NCI-H345 (cell line): Measurements from ENCODE around the gene PLCG2.

ENCODE experiments used
- DNase-seq: peaks from one replicate; lab custom pipeline; 2025; lab: John Stamatoyannopoulos, UW

PLCG2 gene

DNA sequence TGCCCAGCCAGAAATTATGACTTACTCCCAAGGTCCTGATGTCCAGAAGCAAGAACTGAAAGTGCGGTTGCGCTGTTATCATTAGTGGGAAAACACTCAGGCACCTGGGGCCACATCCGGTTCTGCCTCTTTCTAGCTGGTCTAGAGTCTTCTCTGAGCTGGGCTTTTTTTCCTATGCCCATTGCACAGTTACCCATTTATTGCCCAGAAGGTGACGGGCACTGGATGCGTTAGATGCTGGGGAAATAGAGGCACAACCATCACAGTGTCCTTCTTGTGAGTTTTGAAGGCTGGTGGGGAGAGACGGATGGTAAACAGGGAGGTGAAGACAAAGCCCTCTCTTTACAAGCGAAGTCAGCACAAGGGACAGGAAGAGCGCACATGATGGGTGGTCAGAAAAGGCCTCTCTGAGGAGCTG, 37.7 kb downstream of the PLCG2 start:
- no peak for DNase-seq

DNA sequence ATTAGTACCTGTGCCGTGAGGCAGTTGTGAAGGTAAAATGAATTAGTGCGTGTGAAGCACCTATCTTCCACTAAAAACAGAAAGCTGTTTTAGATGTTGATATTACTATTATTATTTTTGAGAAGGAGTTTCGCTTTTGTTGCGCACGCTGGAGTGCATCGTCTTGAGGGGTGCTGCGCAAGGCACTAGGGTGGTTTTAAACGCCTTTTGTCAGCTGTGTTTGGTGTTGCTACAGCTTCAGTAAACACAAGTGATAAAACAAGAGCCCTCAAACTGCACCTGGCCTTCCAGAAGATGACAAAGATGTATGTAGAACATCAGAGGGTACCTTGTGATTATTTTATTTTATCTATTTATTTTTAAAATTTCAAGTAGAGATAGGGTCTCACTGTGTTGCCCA, 38.2 kb downstream of the PLCG2 start:
- DNase-seq, result no peak

GRCh38 chr16:81817789-81818567, 38.9 kb downstream of the PLCG2 start:
- DNase-seq, result no peak

DNA sequence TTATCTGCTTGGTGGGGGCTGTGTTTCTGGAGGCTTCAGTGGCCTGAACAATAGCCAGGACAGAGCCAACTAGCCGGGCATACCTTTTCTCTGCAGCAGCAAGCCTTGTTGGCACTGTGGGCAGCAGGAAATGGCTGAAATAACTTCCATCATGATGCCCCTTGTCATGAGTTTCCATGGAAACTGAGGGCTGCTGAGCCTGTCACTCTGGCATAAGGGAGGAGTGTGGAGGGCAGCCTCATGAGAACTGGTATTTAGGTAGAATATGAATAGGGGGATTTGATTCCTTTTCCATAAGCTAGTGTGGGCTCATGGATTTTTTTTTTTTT, 39.4 kb downstream of the PLCG2 start:
- no peak for DNase-seq

GRCh38 chr16:81818905-81819304, 39.8 kb downstream of the PLCG2 start:
- DNase-seq, result no peak

DNA sequence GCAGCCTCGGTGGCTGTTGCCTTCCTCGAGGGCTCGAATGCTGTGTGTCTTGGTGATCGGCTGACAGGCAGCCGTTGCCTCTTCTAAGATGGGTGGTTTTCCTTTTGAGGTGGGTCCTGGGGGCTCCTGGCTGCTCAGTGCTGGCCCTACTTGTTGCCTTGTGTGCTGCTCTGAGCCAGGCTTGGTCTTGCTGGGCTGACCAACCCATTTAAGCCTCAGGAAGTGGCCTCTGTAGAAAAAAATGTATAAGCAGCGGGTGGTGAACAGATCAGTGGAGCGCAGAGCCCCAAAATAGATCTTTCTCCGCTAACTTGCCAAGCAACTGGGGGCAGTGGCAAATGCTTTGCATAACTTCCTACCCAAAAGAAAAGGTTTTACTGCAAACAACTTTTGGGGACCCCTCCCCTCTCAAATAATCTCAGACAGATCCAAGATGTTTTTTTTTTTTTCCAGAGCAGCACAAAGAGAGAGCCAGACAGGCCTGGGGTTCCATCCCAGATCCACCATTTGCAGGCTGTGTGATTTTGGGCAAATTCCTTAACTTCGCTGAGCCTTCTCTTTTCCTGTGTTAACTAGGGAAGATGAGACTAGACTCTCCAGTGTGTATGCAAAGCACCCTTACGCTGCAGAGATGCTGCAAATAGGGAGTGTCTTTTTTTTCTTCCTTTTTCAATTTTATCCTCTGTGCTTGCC, 42.5 kb downstream of the PLCG2 start:
- no peak for DNase-seq

DNA sequence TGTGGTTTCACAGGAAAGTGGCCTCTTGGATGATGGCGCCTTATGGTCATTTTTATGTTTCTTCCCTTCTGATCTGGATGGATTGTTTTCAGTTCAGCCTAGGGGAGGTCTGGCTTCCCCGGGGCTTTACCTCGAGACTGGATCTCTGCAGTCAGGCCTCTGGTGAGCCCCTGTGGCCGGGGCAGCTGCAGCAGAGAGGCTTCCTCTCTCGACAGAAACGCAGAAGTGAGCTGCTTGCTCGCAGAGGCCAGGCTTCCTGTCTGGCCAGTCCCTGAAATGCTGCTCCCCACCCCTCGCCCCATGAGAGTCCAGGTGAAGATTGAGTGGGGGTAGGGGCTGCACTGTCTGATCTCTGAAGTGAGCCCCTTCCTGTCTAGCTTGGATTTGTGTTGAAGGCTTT, 44.0 kb downstream of the PLCG2 start:
- DNase-seq, result no peak

DNA sequence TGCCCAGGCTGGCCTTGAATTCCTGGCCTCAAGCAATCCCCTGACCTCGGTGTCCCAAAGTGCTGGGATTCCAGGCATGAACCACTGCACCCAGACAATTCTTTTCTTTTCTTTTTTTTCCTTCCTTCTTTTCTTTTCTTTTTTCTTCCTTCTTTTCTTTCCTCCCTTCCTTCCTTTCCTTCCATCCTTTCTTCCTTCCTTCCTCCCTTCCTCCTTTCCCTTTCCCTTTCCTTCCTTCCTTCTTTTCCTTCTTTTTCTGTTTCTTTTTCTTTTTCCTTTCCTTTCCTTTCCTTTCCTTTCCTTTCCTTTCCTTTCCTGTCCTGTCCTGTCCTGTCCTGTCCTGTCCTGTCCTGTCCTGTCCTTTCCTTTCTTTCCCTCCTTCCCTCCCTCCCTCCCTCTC, 44.6 kb downstream of the PLCG2 start:
- DNase-seq, result no peak

DNA sequence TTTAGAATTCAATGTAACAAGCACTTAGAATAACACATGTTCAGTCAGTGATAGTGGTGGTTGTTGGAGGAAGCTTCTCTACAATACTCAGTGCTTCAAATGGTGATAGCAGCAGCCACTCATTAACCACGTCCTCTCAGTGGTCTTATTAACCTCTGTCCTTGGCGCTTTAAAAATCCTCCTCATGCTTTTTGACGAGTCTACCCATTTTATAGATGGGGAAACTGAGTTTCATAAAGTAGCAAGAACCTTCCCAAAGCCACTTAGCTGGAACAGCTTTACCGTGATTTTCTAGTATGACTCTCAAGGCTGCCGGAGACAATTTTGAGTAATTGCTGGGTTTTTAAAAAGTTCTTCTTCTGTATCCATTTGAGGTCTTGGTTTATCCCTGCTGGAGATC, 47.4 kb downstream of the PLCG2 start:
- DNase-seq, result no peak

DNA sequence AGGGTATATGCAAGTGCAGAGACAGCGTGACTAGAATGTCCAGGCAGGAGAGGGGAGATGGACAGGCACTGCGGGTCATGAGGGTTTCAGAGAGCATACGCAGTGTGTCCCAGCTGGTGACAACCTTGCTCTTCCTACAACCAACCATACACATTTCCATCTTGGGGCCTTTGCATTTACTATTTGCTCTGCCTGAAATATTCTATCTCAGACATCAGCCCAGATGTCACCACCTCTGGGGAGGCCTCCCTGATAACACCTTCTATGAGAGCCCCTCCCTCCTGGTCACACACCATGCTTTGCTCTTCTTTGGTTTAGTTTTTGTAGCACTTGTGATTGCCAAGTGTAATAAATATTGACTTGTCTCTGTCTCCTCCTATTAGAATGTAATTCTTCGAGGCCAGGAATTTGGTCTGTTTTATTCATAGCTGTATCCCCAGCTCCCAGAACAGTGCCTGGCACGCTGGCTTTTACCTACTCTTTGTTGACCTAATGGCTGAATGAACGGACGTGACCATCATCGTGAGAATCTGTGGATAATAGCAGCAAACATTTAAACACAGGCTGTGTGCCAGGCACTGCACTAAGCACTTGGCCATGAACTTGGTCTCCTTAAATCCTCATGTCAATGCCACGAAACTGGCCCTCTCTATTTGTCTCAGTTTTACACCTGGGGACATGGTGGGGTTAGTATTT, 51.9 kb downstream of the PLCG2 start:
- no peak for DNase-seq

GRCh38 chr16:81831722-81832126, 52.6 kb downstream of the PLCG2 start:
- no peak for DNase-seq

- no peak for DNase-seq
Observed at GRCh38 chr16:81832801-81833547, 53.9 kb downstream of the PLCG2 start.

DNA sequence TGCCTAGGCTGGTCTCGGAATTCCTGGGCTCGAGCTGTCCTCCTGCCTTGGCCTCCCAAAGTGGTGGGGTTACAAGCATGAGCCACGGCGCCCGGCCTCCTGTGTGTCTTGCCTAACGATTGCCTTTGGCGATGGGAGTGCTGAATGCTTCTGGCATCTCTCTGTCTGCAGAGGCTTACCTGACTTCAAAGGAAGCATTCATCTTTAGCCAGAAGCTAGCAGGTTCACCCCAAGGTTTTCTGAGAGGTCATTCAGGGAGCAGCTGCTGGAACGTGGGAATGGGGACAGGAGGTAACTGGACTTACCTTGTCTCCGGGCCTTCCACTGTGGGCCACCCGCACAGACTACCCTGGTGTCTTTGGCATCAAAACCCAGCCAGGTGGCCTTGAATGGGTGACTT, 54.7 kb downstream of the PLCG2 start:
- no peak for DNase-seq

GRCh38 chr16:81834868-81835267, 55.8 kb downstream of the PLCG2 start:
- DNase-seq, result no peak

- no peak for DNase-seq
Observed at GRCh38 chr16:81836279-81837054, 57.4 kb downstream of the PLCG2 start.

DNA sequence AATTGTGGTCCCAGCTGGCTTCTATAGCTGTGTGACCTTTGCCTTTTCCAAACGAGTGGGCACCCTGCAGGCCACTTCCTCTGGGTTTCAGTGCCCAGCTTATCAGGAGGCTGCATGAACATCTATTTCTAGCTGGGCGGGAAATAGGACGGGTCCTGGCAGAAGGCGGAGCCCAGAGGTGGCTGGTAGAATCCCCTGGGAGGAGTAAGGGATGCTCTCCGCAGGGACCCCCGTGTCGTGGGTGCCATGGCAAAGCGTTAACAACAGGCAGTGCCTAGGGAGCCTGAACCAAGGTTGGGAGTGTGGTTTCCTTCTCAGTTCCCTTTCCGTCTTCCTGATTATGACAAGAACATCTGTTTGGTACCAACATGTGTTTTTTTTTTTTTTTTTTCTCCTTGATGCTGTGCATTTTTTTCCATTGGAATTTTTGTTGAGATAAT, 58.2 kb downstream of the PLCG2 start:
- no peak for DNase-seq

DNA sequence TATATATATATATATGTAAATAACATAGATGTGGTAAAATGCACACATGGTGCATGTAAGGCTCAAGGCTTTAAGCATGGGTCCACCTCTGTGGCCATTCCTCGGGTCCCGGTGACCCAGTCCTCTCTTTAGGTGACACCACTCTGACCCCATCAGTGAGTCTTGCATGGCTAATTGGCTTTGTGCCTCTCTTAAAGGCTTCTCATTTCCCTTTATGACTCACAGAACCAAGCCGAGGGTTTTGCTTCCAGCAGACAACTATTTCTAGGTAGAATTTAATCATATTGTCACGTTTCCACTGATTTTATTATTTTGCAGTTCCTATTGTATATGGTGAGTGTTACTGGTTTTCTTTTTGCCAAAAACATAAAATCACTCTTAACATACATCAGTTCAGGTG, 59.7 kb downstream of the PLCG2 start:
- no peak for DNase-seq

DNA sequence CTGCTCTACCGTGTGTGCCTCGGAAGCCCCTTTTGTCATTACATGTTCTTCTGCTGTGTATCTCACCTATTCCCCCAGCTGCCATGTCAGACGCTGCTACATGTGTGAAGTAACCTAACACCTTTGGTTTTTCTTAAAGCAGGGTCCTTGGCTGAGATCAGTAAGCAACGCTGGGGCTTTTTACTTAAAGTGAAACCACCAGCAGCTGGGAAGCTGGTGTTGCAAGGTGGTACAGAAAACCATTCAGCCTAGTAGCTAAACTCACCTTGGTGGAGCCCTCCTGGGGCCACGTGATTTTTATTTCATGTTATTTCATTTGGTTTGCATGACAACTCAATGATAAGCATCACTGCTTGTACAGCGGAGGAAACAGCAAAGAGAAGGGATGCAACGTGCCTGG, 62.6 kb downstream of the PLCG2 start:
- DNase-seq, result no peak

GRCh38 chr16:81842564-81843242, 63.6 kb downstream of the PLCG2 start:
- DNase-seq, result no peak

GRCh38 chr16:81843243-81843582, 64.1 kb downstream of the PLCG2 start:
- DNase-seq, result no peak

DNA sequence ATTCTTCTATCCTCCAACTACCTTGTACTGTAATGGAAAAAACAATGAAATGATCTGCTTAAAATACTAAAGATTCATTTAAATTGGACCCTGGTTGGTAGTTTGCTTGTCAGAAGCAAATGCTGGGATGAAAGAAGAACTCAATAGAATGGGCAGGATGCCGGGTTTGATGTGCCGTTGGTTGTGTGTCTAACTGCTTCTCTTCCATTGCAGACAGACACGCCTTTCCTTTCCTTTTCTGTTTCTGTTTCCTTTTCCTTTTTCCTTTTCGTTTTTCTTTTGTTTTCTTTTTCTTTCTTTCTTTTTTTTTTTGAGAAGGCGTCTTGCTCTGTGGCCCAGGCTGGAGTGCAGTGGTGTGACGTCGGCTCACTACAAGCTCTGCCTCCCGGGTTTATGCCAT, 64.6 kb downstream of the PLCG2 start:
- DNase-seq, result no peak
